HG03196 (cell line): ENCODE results near the gene CFAP299.

ENCODE experiments used
- ATAC-seq: cut with Tn5 transposase; IDR thresholded peaks from one replicate; pipeline ENCODE4 v1.9.1; 2021; ENCODE audit not compliant: unreplicated experiment

Gene CFAP299

GRCh38 chr4:80387390-80388283 is 52.1 kb downstream of the CFAP299 start:
- no peak for ATAC-seq

- ATAC-seq, result no peak
These were observed 52.7 kb downstream of the CFAP299 start for GRCh38 chr4:80388284-80388607.

GRCh38 chr4:80390178-80390577 is 54.6 kb downstream of the CFAP299 start:
- no peak for ATAC-seq

DNA sequence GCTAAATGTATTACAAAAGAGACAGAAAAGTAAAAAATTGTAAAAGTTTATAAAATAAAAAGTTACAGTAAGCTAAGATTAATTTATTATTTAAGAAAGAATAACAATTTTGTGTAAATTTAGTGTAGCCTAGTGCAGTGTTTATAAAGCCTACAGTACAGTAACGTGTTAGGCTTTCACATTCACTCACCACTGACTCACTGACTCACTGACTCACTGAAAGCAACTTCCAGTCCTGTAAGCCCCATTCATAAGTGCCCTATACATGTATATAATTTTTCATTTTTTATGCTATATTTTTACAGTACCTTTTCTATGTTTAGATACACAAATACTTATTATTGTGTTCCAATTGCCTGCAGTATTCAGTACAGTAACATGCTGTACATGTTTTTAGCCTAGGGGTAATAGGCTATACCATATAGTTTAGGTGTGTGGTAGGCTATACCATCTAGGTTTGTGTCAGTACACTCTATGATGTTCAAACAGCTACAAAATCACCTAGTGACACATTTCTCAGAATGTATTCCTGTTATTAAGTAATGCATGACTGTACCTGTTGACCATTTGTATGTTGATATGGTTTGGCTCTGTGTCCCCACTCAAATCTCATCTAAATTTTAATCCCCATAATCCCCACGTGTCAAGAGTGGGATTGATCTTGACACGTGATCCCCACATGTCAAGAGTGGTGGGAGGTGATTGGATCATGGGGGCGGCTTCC is 57.9 kb downstream of the CFAP299 start:
- peak; percentile 81 for ATAC-seq

- ATAC-seq, result peak; percentile 21
These were observed 58.4 kb downstream of the CFAP299 start for GRCh38 chr4:80393970-80394250.

- no peak for ATAC-seq
These were observed 71.7 kb downstream of the CFAP299 start for GRCh38 chr4:80407246-80407645.

DNA sequence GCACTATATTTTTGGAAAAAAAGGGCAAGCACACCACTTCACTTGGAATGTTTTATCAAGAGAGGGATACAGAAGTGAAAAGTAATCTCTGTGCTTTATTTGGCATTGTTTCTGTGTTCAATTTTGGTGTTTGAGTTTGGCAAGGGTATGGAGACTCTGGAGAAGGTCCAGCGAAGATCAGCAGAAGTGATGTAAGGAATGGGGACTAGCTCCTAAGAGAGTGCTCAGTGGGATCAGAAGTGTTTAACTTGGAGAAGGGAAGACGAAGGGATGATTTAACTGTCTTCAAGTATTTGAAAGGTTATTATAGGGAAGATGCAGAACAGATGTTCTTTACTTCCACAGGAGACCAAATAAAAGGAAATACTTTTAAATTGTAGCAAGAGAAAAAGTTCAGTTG is 74.3 kb downstream of the CFAP299 start:
- ATAC-seq, result no peak

GRCh38 chr4:80412322-80412721 is 76.8 kb downstream of the CFAP299 start:
- no peak for ATAC-seq

DNA sequence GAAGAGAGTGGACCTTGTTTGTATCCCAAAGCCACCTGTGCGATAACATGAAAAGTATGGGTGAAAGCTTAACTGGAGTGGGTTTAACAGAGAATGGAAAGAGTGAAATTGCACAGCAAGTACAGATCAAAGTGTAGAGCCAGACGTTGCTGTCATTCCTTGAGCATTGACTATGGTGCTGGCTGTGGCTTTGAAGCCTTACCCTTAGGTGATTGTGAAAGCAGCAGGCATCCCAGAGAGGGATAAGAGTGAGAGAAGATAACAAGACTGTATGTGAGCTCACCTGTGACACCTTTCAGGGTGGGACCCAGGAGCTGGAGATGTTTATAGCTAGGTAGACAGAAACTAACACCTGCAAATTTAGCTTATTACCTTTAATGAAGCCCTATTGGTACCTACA is 77.6 kb downstream of the CFAP299 start:
- no peak for ATAC-seq

- no peak for ATAC-seq
These were observed 81.5 kb downstream of the CFAP299 start for GRCh38 chr4:80417019-80417418.

- ATAC-seq, result no peak
These were observed 84.4 kb downstream of the CFAP299 start for GRCh38 chr4:80419946-80420345.

DNA sequence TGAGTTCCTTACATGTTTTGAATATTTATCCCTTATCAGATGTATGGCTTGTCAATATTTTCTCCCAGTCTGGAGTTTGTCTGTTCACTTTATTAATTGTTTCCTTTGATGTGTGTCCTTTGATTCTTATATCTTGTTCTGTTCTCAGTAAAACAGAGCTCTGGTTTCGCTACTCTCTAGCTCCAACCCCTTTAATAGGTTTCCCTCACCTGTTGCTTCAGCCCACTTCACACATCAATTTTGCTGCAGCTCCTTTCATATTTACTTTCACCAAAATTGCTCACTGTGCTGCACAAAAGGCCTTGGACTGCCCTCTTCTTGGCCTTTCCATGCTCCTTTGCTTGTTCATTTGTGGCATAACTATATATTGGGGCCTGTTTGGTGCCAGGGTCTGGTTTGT is 85.1 kb downstream of the CFAP299 start:
- no peak for ATAC-seq

GRCh38 chr4:80422727-80423404 is 87.3 kb downstream of the CFAP299 start:
- ATAC-seq, result no peak

DNA sequence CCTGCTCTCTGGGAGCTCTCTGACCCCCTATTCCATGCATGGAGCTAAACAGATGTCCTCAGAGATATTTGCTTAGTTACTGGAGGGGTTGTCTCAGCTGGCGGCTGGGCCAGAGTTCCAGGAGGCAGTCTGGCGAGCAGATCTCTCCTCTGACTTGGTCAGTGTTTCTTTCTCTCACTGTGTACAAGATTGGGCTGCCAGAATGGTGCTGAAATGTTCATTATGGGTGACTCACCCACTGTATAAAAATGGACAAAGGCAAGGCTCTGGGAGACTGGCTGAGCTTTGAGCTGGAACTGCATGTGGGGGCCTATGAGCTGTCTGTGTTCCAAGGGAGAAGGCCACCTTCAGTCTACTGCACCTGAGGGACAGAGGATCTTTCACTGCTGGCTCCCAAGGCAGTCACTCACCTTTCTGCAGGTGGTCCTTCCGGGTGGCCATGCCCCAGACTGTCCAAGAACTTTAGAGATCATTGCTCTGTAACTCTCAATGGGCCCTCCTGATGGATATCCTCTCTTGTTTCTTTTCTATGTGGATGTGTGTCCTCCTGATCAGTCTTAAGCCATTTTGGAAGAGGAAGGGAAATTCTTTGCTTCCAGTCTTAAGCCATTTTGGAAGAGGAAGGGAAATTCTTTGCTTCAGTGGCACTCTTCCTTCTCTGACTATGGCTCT is 88.2 kb downstream of the CFAP299 start:
- ATAC-seq, result no peak

- no peak for ATAC-seq
These were observed 88.7 kb downstream of the CFAP299 start for GRCh38 chr4:80424225-80424581.

- ATAC-seq, result no peak
These were observed 89.9 kb downstream of the CFAP299 start for GRCh38 chr4:80425124-80426100.

DNA sequence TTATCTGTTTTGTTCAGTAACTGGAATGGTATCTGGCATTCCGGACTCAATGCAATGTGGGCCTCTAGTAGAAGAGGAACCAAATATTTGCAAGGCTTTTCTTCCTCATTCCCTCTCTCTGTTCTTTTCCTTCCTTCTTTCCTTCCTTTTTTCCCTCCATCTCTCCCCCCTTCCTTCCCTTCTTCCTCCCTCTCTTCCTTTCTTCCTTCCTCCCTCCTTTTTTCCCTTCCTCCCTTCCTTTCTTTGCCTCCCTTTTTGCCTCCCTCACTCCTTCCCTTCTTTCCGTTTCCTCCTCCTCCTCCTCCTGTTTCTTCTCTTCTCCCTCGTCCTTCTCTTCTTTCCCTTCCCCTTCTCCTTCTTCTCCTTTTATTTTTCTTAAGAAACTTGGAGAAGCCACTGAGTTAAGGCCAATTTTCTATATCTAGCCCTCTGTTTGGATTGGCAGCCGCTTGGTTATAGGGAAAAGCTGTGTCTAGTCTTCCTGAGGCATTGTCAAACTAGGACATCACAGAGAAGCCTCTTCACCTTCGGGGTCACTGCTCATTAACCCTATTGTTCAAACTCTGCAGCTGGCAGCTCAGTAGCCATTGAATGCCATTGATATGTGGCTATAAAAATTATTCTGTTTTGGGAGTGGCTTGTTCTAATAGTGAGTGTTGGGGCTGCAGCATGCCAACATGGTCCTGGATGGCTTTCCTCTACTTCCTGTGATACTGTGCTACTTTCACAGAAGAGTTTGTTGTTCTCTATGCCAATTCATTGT is 95.9 kb downstream of the CFAP299 start:
- ATAC-seq, result no peak

DNA sequence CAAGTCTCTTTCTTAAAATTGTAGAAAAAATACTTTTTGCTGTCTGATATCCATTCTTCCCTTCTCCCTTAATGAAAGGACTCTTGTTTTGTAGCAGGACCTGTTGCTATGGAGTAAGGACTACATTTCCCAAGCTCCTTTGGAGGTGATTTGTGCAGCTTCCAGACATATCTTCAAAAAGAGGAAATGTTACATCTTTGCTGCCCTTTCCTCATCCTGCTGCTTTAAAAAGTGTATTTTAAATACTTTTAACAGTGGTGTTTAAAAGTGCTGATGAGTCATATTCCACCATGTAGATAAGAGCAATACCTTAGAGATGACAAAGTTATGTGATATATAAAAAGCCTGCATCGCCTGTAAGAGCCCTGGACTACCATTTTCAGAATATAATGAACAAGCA is 98.7 kb downstream of the CFAP299 start:
- ATAC-seq, result no peak

- no peak for ATAC-seq
These were observed 102.5 kb downstream of the CFAP299 start for GRCh38 chr4:80438016-80438415.
